ENCODE results near the gene DDX42.

DDX42 gene

DNA sequence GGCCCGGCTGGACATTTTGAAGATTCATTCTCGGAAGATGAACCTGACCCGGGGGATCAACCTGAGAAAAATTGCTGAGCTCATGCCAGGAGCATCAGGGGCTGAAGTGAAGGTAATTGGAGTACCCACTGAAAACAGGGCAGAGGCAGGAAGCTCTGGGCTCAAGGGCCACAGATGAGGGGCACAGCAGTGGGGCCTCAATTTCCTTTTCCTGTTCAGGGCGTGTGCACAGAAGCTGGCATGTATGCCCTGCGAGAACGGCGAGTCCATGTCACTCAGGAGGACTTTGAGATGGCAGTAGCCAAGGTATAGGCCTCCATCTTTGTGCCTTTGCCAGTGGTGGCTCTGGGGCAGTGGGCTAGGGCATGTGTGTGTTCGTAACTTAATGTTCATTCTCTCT is 57.5 kb downstream of the DDX42 start:
- no peak overlapping the region for H3K9ac ChIP-seq (ENCODE audit: low read depth, low read length)
- H2AFZ ChIP-seq (ENCODE audit: low read depth, low read length) = no peak overlapping the region
- H3K4me3 ChIP-seq (ENCODE audit: low read depth in 1 of 2, low read length in 2 of 2) = no peak overlapping the region
- no peak overlapping the region for H3K27ac ChIP-seq (ENCODE audit: low read length)
- peaks cover 28% of the 10 kb centered on the region for H3K4me1 ChIP-seq (ENCODE audit: insufficient read depth, low read length)
- no peak for TF ChIP-seq CTCF (IDR thresholded peaks at IDR 0.05; ENCODE audit: borderline replicate concordance, extremely low read depth, low read length, poor library complexity, severe bottlenecking)
- no peak for TF ChIP-seq EZH2 (IDR thresholded peaks at IDR 0.05; ENCODE audit: borderline replicate concordance, low read depth, low read length, severe bottlenecking)
- ATAC-seq (ENCODE audit: insufficient read depth, low read depth) (no peak), DNase-seq (no peak)
- H4K20me1 ChIP-seq (ENCODE audit: insufficient read depth, low read length) = peaks cover 19% of the 10 kb centered on the region
- H3K36me3 ChIP-seq (ENCODE audit: insufficient read depth, low read length) = peaks cover 81% of the 10 kb centered on the region
- peaks cover 44% of the 10 kb centered on the region for H3K79me2 ChIP-seq (ENCODE audit: insufficient read depth, low read length)
- H3K9me3 ChIP-seq (ENCODE audit: insufficient read depth, low read length, severe bottlenecking) = no peaks in the 10 kb centered on the region
- no peaks in the 10 kb centered on the region for H3K27me3 ChIP-seq (ENCODE audit: insufficient read depth, low read length, poor library complexity)
- no peak overlapping the region for H3K4me2 ChIP-seq (ENCODE audit: insufficient read depth, low read length)

- Histone ChIP-seq H3K9me3 (ENCODE audit: insufficient read depth, low read length, severe bottlenecking) (no peaks in the 10 kb centered on the region), H3K27me3 (ENCODE audit: insufficient read depth, low read length, poor library complexity) (no peaks in the 10 kb centered on the region), H3K4me3 (ENCODE audit: low read depth in 1 of 2, low read length in 2 of 2) (no peak overlapping the region), H3K9ac (ENCODE audit: low read depth, low read length) (no peak overlapping the region), H2AFZ (ENCODE audit: low read depth, low read length) (no peak overlapping the region), H3K79me2 (ENCODE audit: insufficient read depth, low read length) (peaks cover 45% of the 10 kb centered on the region), H3K4me1 (ENCODE audit: insufficient read depth, low read length) (peaks cover 28% of the 10 kb centered on the region), H3K4me2 (ENCODE audit: insufficient read depth, low read length) (no peak overlapping the region), H3K27ac (ENCODE audit: low read length) (no peak overlapping the region), H4K20me1 (ENCODE audit: insufficient read depth, low read length) (peaks cover 21% of the 10 kb centered on the region), H3K36me3 (ENCODE audit: insufficient read depth, low read length) (peaks cover 86% of the 10 kb centered on the region)
- TF ChIP-seq CTCF (IDR thresholded peaks at IDR 0.05; ENCODE audit: borderline replicate concordance, extremely low read depth, low read length, poor library complexity, severe bottlenecking) = no peak
- ATAC-seq (ENCODE audit: insufficient read depth, low read depth) = no peak
- no peak for DNase-seq
These were observed 58.0 kb downstream of the DDX42 start for GRCh38 chr17:63832014-63832413.

DNA sequence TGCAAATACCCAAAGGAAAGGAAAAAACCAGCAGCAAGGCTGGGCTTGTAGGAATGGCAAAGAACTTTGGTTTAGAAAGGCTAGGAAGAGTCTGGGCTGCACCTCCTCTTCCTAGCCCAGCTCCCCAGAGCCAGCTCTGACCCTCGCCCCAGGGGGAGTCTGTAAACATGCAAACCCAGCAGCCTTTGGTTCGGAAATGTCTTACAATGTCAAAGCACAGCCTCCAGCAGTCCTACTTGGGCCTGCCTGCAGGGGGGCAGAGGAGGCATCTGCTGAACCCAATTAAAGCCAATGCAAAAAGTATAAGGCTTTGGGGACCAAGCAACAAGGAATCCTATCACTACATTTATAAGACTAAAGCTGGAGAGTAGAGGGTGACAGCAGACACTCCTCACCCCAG is 58.5 kb downstream of the DDX42 start:
- DNase-seq (no peak), ATAC-seq (ENCODE audit: insufficient read depth, low read depth) (no peak)
- H3K9me3 ChIP-seq (ENCODE audit: insufficient read depth, low read length, severe bottlenecking) = no peaks in the 10 kb centered on the region
- H3K4me1 ChIP-seq (ENCODE audit: insufficient read depth, low read length) = peaks cover 28% of the 10 kb centered on the region
- H3K4me3 ChIP-seq (ENCODE audit: low read depth in 1 of 2, low read length in 2 of 2) = no peak overlapping the region
- peaks cover 90% of the 10 kb centered on the region for H3K36me3 ChIP-seq (ENCODE audit: insufficient read depth, low read length)
- H3K27ac ChIP-seq (ENCODE audit: low read length) = no peak overlapping the region
- peaks cover 48% of the 10 kb centered on the region for H3K79me2 ChIP-seq (ENCODE audit: insufficient read depth, low read length)
- H3K9ac ChIP-seq (ENCODE audit: low read depth, low read length) = no peak overlapping the region
- peaks cover 25% of the 10 kb centered on the region for H4K20me1 ChIP-seq (ENCODE audit: insufficient read depth, low read length)
- no peak overlapping the region for H3K4me2 ChIP-seq (ENCODE audit: insufficient read depth, low read length)
- H3K27me3 ChIP-seq (ENCODE audit: insufficient read depth, low read length, poor library complexity) = no peaks in the 10 kb centered on the region
- TF ChIP-seq EZH2 (IDR thresholded peaks at IDR 0.05; ENCODE audit: borderline replicate concordance, low read depth, low read length, severe bottlenecking) (no peak), CTCF (IDR thresholded peaks at IDR 0.05; ENCODE audit: borderline replicate concordance, extremely low read depth, low read length, poor library complexity, severe bottlenecking) (no peak)
- no peak overlapping the region for H2AFZ ChIP-seq (ENCODE audit: low read depth, low read length)

Measured in DND-41 (cell line).